NCI-H2227 (cell line): ENCODE measurements around the gene RUNX1.

Experiments
- DNase-seq: peaks from one replicate; lab custom pipeline; 2025; ENCODE audit not compliant: unreplicated experiment; lab: John Stamatoyannopoulos, UW

RUNX1 gene

DNA sequence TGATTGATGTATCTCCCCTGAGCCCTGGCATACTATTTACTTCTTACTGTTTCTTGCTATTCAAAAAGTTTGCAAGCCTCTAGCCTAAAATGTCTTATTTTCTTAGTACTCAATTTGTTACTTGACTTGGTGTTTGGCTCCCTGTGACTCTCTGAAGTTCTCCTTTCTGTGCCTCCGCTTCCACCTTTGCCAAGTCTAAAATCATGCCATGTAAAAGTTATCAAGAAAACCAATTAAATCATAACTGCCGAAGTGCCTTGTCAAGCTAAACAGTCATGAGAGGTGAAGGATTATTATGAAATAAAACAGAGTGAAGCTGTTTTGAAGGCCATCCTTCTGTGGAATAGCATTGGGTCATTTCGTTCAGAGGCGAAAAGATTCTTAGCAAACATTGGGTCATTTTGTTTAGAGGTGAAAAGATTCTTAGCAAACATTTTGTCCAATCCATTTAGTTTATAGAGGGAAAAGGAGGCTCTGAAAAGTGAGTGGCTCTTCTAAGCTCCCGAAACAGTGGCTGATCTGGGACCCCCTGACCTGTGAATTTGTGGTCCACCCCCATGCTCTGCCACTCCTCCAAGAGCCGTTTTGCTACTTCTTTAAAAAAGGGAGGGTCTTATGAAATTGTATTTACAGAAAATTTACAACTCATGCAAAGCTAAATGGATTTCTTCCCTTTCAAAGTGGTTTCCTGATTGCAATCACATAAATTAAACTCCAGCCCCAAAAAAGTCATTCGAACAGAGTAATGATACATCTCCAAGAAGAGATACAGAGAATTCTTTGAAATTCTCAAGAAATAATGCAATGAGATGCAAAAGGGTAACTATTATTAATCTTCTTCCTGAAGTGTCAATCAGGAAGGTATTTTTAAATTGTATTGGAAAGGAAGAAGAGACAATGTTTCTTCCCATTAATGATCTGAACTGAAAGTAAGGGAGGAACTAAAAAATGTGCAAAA is 141.4 kb downstream of the RUNX1 start:
- DNase-seq, result no peak

DNA sequence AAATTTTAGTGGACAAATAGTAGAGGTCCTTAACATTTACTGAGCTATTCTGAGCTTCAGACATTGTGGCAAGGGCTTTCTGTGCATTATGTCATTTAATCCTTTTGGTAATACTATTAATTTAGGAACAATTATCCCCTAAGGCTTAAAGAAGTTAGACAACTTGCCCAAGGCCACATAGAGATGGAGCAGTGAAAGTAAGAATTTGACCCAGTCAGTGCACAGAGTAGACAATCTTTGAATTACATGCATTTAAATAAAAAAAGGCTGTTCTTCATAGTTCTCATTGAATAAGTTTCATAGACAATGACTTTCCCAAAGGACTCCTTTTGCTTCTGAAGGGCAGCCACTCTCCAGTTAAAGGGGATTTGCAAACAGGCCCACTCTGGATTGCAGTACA is 142.7 kb downstream of the RUNX1 start:
- no peak for DNase-seq

DNA sequence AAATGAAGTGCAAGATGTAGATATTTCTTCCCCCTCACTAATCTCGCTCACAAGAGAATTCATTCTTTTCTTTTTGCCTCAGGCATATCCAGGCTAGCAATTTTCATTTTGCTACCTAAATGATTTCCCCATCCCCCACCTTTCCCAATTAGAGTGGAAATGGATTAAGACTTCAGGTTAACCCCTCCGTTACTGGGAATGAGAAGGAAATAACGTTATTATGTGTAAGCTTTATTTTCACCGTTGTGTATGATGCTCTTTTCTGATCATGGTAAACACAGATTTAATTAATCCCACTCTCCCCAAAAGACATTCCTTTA is 143.9 kb downstream of the RUNX1 start:
- no peak for DNase-seq

DNA sequence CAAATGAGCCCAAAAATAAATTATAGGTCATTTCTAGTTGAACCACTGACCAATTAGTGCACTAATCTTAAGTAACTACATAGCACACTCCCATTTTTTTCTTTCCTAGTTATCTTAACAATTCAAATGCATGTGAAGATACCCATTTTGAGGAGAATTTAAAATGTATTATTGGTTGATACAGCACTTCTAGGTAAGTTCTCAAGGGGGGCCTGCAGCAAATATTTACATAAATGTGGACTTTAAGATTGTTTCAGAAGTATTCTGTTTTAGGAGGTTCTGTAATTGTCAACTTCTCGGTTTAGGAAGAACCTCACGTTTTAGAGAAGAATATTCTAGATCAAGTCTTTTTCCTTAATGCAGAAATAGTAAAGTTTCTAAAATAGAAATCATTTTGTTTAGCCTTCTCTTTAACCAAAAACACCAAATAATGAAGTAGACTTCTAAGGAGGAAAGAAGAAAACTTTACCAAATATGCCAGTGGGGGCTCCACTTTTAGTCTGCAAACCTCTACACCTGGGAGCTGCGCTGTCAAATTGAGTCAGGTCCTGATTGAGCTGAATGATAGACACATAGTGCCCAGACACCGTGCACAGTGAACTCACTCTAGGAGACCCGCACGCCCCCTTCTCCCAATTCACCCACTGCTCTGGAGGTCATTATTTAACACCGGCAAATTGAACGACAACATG is 144.4 kb downstream of the RUNX1 start:
- no peak for DNase-seq

DNA sequence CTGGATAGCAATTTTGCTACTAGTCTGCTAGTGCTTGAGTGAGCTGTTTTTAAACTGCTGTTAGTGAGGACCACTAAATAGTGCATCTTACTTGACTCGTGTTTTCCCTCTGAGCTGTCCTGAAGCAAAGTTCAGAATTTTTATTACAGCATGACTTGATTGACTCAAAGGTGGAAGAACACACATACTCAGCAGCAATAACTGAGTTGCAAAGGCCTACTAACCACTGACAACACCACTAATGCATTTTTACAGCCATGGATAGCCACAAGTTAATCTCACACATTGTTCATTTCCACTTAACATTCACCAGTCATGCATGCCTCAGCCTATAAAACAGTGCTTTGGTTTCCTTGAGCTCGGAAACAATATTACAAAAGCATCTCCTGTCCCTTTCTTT is 148.7 kb downstream of the RUNX1 start:
- no peak for DNase-seq

DNA sequence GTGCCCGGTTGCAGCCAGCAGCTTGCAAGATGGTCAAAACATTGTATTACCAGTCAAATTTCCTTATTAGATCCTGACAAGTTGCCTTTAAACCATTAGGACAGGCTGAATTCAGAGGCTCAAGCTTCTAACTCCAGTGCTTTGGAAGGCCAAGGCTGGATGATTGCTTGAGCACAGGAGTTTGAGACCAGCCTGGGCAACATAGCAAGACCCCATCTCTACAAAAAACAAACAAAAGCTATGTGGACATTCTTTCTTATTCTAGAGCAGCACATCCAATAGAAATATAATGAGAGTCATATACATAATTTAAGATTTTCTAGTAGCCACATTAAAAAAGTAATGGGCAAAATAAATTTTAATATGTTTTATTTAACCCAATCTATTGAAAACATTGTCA is 149.3 kb downstream of the RUNX1 start:
- no peak for DNase-seq

DNA sequence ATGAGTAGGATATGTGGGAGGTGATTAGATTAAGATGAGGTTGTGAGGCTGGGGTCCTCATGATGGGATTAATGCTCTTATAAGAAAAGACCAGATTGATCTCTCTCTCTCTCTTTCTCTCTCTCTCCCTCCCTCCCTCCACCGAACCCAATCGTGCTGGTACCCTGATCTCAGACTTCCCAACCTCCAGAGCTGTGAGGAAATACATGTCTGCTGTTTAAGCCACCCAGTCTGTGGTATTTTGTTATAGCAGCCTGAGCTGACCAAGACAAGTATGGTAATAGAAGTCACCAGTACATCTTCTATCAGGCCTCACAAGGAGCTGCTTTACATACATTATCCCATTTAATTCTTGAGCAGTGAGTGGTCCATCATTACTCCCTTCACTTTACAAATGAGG is 149.8 kb downstream of the RUNX1 start:
- DNase-seq, result no peak

DNA sequence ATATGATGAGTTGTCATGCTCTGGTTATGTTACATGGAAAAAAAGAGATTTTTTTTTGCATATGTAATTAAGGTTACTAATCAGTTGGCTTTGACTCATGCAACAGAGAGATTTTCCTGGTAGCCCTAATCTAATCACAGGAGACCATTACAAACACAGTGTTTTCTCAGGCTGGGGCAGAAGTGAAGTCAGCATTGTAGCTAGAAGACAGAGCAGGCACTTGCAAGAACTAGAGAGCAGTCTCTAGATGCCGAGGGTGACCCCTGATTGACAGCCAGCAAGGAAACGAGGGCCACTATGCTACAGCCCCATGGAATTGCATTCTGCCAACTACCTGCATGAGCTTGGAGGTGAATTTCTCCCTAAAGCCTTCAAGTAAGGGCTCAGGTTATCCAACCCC is 151.3 kb downstream of the RUNX1 start:
- DNase-seq, result no peak

DNA sequence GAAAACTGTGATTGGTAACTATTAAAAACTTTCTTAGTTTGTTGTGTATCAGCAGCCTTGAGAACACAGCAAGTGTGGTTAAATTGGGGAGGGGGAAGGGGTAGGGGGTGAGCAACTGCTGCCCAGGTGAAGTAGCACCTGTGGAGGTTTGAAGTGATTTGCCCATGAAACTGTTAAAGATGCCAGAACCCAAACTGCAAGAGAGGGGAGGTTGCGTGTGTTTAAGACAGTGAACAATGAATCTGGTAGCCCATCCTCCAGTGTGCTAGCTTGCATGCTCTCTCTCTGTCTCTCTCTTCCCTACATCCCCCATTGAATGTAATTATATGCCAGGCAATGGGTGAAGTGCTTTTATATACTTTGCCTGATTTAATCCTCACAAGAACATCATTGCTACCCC is 154.7 kb downstream of the RUNX1 start:
- no peak for DNase-seq

DNA sequence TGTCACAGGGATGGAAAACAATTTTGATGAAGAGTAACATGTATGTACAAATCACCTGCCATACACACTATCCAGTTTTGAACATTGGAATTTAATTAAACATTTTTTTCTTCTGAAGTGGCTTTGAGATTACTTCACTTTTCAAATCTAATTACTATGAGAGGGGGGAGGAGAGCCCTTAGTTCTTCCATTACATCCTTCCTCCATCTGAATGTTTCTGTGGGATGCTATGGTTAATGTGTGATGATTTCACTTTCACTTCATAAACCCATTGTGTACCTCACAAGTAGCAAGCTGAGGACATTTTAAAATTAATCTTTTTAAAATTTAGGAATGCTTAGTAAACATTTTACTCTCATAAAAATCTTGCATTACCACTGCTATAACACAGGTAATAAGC is 156.9 kb downstream of the RUNX1 start:
- DNase-seq, result no peak

DNA sequence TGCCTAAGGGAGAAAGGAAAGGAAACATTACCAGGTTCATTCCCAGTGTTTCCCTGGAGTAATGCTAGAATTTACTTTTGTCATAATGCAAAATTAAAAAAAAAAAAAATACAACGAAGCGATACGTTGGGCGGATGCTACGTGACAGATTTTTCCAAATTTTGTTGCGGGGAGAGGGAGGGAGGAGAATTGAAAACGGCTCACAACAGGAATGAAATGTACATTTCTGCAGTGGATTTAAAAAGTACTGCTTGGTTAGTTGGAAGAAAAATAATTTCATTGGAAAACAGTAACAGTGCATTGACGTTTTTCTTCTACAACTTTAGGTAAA is 157.5 kb downstream of the RUNX1 start:
- no peak for DNase-seq

DNA sequence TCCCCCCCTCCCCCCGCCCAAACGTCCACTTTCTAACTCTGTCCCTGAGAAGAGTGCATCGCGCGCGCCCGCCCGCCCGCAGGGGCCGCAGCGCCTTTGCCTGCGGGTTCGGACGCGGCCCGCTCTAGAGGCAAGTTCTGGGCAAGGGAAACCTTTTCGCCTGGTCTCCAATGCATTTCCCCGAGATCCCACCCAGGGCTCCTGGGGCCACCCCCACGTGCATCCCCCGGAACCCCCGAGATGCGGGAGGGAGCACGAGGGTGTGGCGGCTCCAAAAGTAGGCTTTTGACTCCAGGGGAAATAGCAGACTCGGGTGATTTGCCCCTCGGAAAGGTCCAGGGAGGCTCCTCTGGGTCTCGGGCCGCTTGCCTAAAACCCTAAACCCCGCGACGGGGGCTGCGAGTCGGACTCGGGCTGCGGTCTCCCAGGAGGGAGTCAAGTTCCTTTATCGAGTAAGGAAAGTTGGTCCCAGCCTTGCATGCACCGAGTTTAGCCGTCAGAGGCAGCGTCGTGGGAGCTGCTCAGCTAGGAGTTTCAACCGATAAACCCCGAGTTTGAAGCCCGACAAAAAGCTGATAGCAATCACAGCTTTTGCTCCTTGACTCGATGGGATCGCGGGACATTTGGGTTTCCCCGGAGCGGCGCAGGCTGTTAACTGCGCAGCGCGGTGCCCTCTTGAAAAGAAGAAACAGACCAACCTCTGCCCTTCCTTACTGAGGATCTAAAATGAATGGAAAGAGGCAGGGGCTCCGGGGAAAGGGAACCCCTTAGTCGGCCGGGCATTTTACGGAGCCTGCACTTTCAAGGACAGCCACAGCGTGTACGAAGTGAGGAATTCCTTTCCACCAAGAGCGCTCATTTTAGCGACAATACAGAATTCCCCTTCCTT is 158.1 kb downstream of the RUNX1 start:
- DNase-seq, result no peak

DNA sequence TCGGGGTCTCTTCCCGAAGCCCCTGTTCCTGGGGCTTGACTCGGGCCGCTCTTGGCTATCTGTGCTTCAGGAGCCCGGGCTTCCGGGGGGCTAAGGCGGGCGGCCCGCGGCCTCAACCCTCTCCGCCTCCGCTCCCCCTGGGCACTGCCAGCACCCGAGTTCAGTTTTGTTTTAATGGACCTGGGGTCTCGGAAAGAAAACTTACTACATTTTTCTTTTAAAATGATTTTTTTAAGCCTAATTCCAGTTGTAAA is 158.7 kb downstream of the RUNX1 start:
- no peak for DNase-seq

DNA sequence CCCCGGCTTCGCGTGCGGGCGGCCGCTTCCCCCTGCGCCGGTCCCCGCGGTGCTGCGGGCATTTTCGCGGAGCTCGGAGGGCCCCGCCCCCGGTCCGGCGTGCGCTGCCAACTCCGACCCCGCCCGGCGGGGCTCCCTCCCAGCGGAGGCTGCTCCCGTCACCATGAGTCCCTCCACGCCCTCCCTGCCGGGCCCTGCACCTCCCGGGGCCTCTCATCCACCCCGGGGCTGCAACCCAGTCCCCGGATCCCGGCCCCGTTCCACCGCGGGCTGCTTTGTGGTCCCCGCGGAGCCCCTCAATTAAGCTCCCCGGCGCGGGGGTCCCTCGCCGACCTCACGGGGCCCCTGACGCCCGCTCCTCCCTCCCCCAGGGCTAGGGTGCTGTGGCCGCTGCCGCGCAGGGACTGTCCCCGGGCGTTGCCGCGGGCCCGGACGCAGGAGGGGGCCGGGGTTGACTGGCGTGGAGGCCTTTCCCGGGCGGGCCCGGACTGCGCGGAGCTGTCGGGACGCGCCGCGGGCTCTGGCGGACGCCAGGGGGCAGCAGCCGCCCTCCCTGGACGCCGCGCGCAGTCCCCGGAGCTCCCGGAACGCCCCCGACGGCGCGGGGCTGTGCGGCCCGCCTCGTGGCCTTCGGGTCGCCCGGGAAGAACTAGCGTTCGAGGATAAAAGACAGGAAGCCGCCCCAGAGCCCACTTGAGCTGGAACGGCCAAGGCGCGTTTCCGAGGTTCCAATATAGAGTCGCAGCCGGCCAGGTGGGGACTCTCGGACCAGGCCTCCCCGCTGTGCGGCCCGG is 159.2 kb downstream of the RUNX1 start:
- peak; percentile 56 for DNase-seq

DNA sequence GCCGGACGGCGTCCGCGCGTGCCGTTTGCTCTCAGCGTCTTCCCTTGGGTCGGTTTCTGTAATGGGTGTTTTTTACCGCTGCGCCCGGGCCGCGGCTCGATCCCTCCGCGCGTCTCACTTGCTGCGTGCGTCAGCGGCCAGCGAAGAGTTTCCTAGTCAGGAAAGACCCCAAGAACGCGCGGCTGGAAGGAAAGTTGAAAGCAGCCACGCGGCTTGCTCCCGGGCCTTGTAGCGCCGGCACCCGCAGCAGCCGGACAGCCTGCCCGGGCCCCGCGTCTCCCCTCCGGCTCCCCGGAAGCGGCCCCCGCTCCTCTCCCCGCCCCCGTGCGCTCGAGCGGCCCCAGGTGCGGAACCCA is 159.8 kb downstream of the RUNX1 start:
- DNase-seq, result peak; percentile 55

DNA sequence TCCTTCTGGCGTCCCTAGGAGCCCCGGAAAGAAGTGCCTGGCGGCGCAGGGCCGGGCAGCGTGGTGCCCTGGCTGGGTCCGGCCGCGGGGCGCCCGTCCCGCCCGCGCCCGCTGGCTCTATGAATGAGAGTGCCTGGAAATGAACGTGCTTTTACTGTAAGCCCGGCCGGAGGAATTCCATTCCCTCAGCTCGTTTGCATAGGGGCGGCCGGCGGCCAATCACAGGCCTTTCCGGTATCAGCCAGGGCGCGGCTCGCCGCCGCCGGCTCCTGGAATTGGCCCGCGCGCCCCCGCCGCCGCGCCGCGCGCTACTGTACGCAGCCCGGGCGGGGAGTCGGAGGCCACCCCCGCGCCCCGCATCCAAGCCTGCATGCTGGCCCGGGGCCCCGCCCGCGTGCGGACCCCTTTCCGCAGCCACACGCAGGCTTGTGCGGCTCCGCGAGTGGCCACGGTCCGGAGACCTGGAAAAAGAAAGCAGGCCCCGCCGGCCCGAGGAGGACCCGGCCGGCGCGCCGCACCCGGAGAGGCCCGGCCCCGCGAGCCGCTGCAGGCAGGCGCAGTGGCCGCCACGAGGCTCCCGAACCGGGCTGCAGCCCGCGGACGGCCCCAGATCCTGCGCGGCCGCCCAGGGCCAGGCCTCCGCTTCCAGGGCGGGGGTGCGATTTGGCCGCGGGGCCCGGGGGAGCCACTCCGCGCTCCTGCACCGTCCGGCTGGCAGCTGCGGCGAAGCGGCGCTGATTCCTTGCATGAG is 160.4 kb downstream of the RUNX1 start:
- DNase-seq, result peak; percentile 81

DNA sequence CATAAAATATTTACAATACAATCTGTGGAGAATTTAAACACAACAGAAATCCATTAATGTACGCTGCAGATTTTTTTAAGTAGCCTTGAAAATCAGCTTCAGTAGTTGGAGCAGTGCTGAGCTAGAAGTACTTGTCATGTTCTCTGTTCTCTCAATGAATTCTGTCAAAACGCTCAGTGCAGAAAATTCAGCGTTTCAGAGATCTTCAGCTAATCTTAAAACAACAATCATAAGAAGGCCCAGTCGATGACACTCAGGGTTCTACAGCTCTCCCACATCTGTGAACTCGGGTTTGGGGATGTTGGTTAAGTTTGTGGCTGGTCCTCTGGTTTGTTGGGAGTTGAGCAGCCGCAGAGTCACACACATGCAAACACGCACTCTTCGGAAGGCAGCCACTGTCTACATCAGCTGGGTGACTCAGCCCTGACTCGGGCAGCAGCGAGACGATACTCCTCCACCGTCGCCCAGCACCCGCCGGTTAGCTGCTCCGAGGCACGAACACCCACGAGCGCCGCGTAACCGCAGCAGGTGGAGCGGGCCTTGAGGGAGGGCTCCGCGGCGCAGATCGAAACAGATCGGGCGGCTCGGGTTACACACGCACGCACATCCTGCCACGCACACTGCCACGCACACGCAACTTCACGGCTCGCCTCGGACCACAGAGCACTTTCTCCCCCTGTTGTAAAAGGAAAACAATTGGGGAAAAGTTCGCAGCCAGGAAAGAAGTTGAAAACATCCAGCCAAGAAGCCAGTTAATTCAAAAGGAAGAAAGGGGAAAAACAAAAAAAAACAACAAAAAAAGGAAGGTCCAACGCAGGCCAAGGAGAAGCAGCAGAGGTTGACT is 161.2 kb downstream of the RUNX1 start:
- DNase-seq, result no peak

DNA sequence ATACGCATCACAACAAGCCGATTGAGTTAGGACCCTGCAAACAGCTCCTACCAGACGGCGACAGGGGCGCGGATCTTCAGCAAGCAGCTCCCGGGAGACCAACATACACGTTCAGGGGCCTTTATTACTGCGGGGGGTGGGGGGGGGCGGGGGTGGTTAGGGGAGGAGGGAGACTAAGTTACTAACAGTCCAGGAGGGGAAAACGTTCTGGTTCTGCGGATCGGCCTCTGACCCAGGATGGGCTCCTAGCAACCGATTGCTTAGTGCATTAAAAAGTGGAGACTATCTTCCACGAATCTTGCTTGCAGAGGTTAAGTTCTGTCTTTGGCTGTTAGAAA is 162.0 kb downstream of the RUNX1 start:
- no peak for DNase-seq

DNA sequence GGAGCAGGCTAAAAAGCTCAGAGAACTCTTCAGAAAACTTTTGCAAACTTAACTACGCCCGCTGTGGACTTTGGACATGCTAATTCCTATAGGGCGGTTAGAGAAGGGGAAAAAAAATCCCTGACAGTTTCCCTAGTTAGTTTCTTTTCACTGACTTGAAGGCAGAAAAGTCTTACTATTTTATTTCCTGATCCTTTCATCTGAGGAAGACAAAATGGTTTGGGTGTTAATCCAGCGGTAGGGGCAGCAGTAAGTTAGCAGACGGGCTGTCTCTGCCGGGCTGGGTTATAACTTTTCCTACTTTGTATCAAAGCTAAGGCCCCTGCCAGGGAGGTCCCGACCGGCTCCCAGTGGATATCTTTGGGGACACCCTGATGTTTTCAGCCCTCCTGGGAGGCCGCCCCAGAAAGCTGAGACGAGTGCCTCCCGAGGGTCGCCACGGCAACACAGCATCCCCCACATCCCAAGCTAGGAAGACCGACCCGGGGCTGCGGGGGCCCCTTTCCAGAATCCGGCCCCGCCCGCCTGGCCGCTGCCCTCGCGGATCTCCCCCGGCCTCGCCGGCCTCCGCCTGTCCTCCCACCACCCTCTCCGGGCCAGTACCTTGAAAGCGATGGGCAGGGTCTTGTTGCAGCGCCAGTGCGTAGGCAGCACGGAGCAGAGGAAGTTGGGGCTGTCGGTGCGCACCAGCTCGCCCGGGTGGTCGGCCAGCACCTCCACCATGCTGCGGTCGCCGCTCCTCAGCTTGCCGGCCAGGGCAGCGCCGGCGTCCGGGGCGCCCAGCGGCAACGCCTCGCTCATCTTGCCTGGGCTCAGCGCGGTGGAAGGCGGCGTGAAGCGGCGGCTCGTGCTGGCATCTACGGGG is 162.6 kb downstream of the RUNX1 start:
- DNase-seq, result no peak
